CD14-positive monocyte (primary cell): ENCODE data around the gene CEP85L. TPM values are rescaled to one million over a fixed set of nuclear protein-coding genes. Genes with fewer than 3 reads are reported as not detected.

ENCODE experiments used
- DNase-seq, 3 donors: peaks; one replicate each; pipeline ENCODE4 v3.0.0-alpha.2; 2011 to 2022
- H2AFZ ChIP-seq: 2 replicates; pipeline ENCODE4 v1.6.0; 2012; ENCODE audit warnings: mild to moderate bottlenecking, low read depth, low read length, inconsistent platforms; ENCODE audit not compliant: insufficient read depth, poor library complexity, severe bottlenecking
- H3K27ac ChIP-seq, 2 donors: 1 replicate in 1 of 2; 2 replicates in 1 of 2; pipeline ENCODE4 v1.5.1; 2012 to 2013; ENCODE audit warnings: low read length in 2 of 2, control low read depth in 1 of 2, inconsistent platforms in 1 of 2, low read depth in 1 of 2, mild to moderate bottlenecking in 1 of 2
- H3K27me3 ChIP-seq, 2 donors: one replicate each; pipeline versions ENCODE4 v1.6.0 to v1.6.1; 2011 to 2013; ENCODE audit warnings: low read length in 2 of 2; ENCODE audit not compliant: control insufficient read depth in 2 of 2, insufficient read depth in 2 of 2
- H3K36me3 ChIP-seq, 2 donors: replicated peaks in 1 of 2; 1 replicate in 1 of 2; 2 replicates in 1 of 2; pipeline versions ENCODE4 v1.5.1 to v1.6.1; 2012 to 2013; ENCODE audit warnings: low read length in 2 of 2, control low read depth in 1 of 2, inconsistent platforms in 1 of 2, mild to moderate bottlenecking in 1 of 2; ENCODE audit not compliant: insufficient read depth in 2 of 2, control insufficient read depth in 1 of 2
- H3K4me1 ChIP-seq, 2 donors: 1 replicate in 1 of 2; 2 replicates in 1 of 2; pipeline versions ENCODE4 v1.5.1 to v1.6.1; 2012 to 2013; ENCODE audit warnings: low read length in 2 of 2, control low read depth in 1 of 2, inconsistent platforms in 1 of 2, mild to moderate bottlenecking in 1 of 2, moderate library complexity in 1 of 2; ENCODE audit not compliant: insufficient read depth in 2 of 2, control insufficient read depth in 1 of 2
- H3K4me2 ChIP-seq: replicated peaks from 2 replicates; pipeline ENCODE3; 2012; ENCODE audit warnings: low read length, moderate library complexity, mild to moderate bottlenecking; ENCODE audit not compliant: poor library complexity, severe bottlenecking; ENCODE audit errors: extremely low read depth
- H3K4me3 ChIP-seq, 3 experiments: fragments of 200-600 bp in 1 of 3; sonication (generic) in 1 of 3; replicated peaks in 1 of 3; 1 replicate in 2 of 3; 2 replicates in 1 of 3; pipeline ENCODE4 v1.5.1; 2011 to 2013; ENCODE audit warnings: low read length in 3 of 3, mild to moderate bottlenecking in 3 of 3, control low read depth in 2 of 3, low read depth in 2 of 3, inconsistent platforms in 1 of 3, moderate library complexity in 1 of 3
- H3K79me2 ChIP-seq: 2 replicates; pipeline ENCODE4 v1.6.0; 2012; ENCODE audit warnings: mild to moderate bottlenecking, control low read depth, inconsistent platforms, low read length, moderate library complexity; ENCODE audit not compliant: insufficient read depth
- H3K9ac ChIP-seq: 2 replicates; pipeline ENCODE4 v1.6.0; 2017; ENCODE audit warnings: low read length, mild to moderate bottlenecking; ENCODE audit not compliant: insufficient read depth, poor library complexity, severe bottlenecking
- H3K9me3 ChIP-seq, 2 donors: replicated peaks in 1 of 2; 1 replicate in 1 of 2; 2 replicates in 1 of 2; pipeline versions ENCODE4 v1.5.1 to v1.6.1; 2012 to 2013; ENCODE audit warnings: low read length in 2 of 2, control low read depth in 1 of 2; ENCODE audit not compliant: control insufficient read depth in 1 of 2, insufficient read depth in 1 of 2
- H4K20me1 ChIP-seq: 2 replicates; pipeline ENCODE4 v1.6.0; 2012; ENCODE audit warnings: mild to moderate bottlenecking, low read length, control low read depth, moderate library complexity; ENCODE audit not compliant: insufficient read depth
- H3K27ac Mint-ChIP-seq, 7 donors: one replicate each; pipeline ENCODE4 v1.8.0; 2020; ENCODE audit warnings: mild to moderate bottlenecking in 7 of 7, mixed read lengths in 7 of 7, moderate library complexity in 6 of 7, inconsistent platforms in 2 of 7
- H3K27me3 Mint-ChIP-seq, 3 donors: one replicate each; pipeline ENCODE4 v1.8.0; 2021 to 2022; ENCODE audit warnings: low read depth in 3 of 3, mild to moderate bottlenecking in 3 of 3, mixed read lengths in 3 of 3, moderate library complexity in 3 of 3, inconsistent platforms in 1 of 3
- H3K36me3 Mint-ChIP-seq, 2 donors: one replicate each; pipeline ENCODE4 v1.8.0; 2020; ENCODE audit warnings: mixed read lengths in 2 of 2, inconsistent platforms in 1 of 2, mild to moderate bottlenecking in 1 of 2
- H3K4me1 Mint-ChIP-seq: one replicate; pipeline ENCODE4 v1.8.0; 2020; ENCODE audit warnings: mild to moderate bottlenecking, mixed read lengths
- H3K4me3 Mint-ChIP-seq, 2 donors: one replicate each; pipeline ENCODE4 v1.8.0; 2020; ENCODE audit warnings: mild to moderate bottlenecking in 2 of 2, mixed read lengths in 2 of 2, moderate library complexity in 1 of 2
- H3K9me3 Mint-ChIP-seq, 7 donors: one replicate each; pipeline ENCODE4 v1.8.0; 2020 to 2022; ENCODE audit warnings: mixed read lengths in 7 of 7, mild to moderate bottlenecking in 6 of 7, moderate library complexity in 6 of 7, inconsistent platforms in 2 of 7
- CTCF ChIP-seq: fragments of 200-600 bp; IDR thresholded peaks from one replicate; pipeline ENCODE4 v1.8.0; 2022; ENCODE audit warnings: antibody characterized with exemption, mild to moderate bottlenecking
- WGBS: methylation state at CpG from one replicate; pipeline ENCODE4 v1.1.5; 2013; ENCODE audit warnings: missing lambda C conversion rate; ENCODE audit not compliant: insufficient coverage; 5-methylcytosine and 5-hydroxymethylcytosine counted together
- intact Hi-C, 2 donors: fragments of 100-400 bp; cut with micrococcal nuclease; formaldehyde crosslinking; loops; one replicate each; pipeline versions ENCODE4 v1.15.0 to v1.15.1; 2023
- polyA plus RNA-seq, 3 donors: library from polyadenylated mRNA; depleted of rRNA in 1 of 3; unstranded in 2 of 3; stranded (reverse) in 1 of 3; fragments of 300-500 nt in 2 of 3; fragments of >200 nt in 1 of 3; fragmentation: Illumina TruSeq in 2 of 3; gene quantifications; 1 replicate in 2 of 3; 2 replicates in 1 of 3; pipeline ENCODE4 v1.2.3, GENCODE V29; 2012 to 2021

Gene CEP85L
- polyA plus RNA-seq, 3 donors = 14.9 to 38.3 (median 19.6) TPM

GRCh38 chr6:118603372-118603771 is 48.0 kb downstream of the CEP85L start:
- H3K9me3 Mint-ChIP-seq = peaks cover 0 to 7% (median 2%) of the 10 kb centered on the region in 7 donors
- peaks cover 14 to 22% of the 10 kb centered on the region in 2 donors for H3K36me3 Mint-ChIP-seq
- WGBS = no CpG with 5 or more reads among the region's 2 CpGs

GRCh38 chr6:118602300-118602699 is 49.1 kb downstream of the CEP85L start:
- H4K20me1 ChIP-seq = peaks cover 99% of the 10 kb centered on the region
- H3K27me3 Mint-ChIP-seq = no peaks in the 10 kb centered on the region
- no peak overlapping the region for H3K9ac ChIP-seq
- H3K4me3 Mint-ChIP-seq = no peak overlapping the region
- H3K4me3 ChIP-seq = no peak overlapping the region
- H3K4me1 ChIP-seq = no peaks in the 10 kb centered on the region
- peaks cover 0 to 7% (median 2%) of the 10 kb centered on the region in 7 donors for H3K9me3 Mint-ChIP-seq
- H3K36me3 Mint-ChIP-seq = peaks cover 12 to 22% of the 10 kb centered on the region in 2 donors
- DNase-seq = no peak
- peaks cover 6% of the 10 kb centered on the region for H3K4me1 Mint-ChIP-seq
- H3K79me2 ChIP-seq = peaks cover 8% of the 10 kb centered on the region
- no peak overlapping the region for H2AFZ ChIP-seq
- H3K36me3 ChIP-seq = no peaks in the 10 kb centered on the region
- no peak overlapping the region for H3K4me2 ChIP-seq
- no peak overlapping the region for H3K27ac Mint-ChIP-seq
- no peaks in the 10 kb centered on the region for H3K27me3 ChIP-seq
- no peak overlapping the region for H3K27ac ChIP-seq
- no peaks in the 10 kb centered on the region for H3K9me3 ChIP-seq
- no peak for TF ChIP-seq CTCF
- 100% methylated on average over 1 of the region's 2 CpGs for WGBS
- intact Hi-C loops = no loop called here

More at GRCh38 chr6:118603372-118603771, 48.0 kb downstream of the CEP85L start:
- Mint-ChIP-seq H3K27ac (no peak overlapping the region), H3K4me3 (no peak overlapping the region), H3K4me1 (peaks cover 11% of the 10 kb centered on the region), H3K27me3 (no peaks in the 10 kb centered on the region)
- H3K36me3 ChIP-seq = no peaks in the 10 kb centered on the region
- no peak for DNase-seq
- H3K27me3 ChIP-seq = no peaks in the 10 kb centered on the region
- H3K4me3 ChIP-seq = no peak overlapping the region
- peaks cover 8% of the 10 kb centered on the region for H3K79me2 ChIP-seq
- H2AFZ ChIP-seq = no peak overlapping the region
- H4K20me1 ChIP-seq = peaks cover 100% of the 10 kb centered on the region
- TF ChIP-seq CTCF = no peak
- no peak overlapping the region for H3K27ac ChIP-seq
- no peak overlapping the region for H3K4me2 ChIP-seq
- intact Hi-C loops = no loop called here
- H3K4me1 ChIP-seq = no peaks in the 10 kb centered on the region
- H3K9ac ChIP-seq = no peak overlapping the region
- no peaks in the 10 kb centered on the region for H3K9me3 ChIP-seq
